GM19455 (cell line): ENCODE data around the gene KCTD6.

Experiments used
- ATAC-seq: cut with Tn5 transposase; IDR thresholded peaks from one replicate; pipeline ENCODE4 v1.9.1; 2021; ENCODE audit not compliant: unreplicated experiment

The KCTD6 gene

DNA sequence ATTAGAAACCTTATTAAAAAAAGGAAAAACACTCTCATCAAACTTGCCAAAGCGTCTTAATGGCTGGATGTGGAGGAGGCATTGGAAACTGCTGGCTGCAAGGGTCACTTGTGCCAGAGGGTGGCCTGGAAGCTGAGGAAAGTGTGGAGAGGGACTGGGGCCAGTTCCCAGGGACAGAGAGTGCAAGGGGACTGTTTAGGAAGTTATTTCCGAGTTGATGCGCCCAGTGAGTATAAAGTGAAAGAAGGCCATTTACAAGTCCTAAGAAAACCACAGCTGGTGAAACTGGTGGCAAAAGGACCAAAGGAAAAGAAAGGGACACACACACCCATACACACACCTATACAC, 7.2 kb upstream of the KCTD6 start:
- ATAC-seq = no peak

DNA sequence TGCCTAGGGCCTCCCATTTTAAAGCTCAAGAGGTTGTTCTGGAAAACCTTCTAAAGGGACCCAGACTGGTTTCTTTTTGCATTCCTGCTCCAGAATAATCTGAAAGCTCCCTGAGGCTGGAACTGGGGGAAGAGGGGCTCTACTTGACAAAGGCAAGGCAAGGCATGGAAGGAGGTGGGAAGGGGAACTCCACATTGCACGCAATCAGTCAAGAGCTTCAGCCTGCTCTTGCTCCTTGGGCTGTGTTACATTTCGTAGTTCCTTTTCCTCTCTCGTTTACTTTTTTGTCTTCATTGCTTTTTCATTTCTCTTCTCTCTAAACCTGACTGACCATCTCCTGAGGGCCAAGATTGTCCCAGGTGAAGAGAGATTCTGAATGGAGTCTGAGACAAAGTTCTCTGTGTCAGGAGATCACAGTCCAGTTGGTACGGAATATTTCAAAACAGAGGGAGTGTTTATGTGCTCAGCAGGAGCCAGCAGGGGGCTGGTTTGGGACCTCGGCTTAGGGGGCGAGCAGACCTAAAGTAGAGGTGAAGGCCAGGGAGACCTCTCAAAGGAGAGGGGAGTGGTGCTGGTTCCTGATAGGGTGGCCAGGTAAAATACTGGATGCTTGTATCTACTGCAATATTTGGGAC, 6.0 kb upstream of the KCTD6 start:
- ATAC-seq = no peak

DNA sequence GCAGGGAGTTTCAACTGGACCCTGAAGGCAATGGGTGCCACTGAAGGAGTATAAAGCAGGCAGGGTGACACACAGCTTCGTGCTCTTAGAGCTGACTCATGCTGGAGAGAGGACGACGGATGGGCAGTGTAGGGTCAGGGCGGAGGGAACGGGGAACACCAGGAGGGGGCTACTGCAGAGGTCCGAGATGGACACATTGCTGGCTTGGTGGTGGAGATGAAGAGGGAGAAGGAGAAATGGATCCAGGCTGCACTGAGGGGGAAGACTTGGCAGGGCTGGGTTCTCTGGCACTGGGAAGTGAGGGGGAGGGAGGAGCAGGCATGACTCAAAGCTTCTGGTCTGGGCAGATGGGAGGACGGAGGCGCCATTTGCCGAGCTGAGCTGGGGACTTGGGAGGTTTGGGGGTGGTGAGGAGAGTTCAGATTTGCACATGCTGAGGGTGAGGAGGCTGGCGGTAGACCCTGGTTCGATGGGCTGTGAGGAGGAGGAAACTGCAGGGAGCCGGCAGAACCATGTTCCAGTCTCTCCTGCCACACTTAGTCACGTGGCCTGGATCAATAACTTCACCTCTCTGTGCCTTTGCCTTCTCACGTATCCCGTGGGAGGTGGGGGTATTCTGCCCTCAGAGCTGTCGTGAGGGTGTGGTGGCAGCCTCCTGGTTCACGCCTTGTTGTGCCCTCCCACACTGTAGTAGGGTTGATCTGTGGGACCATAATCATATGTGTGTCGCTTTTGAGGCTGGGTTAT, 4.6 kb upstream of the KCTD6 start:
- ATAC-seq = no peak

DNA sequence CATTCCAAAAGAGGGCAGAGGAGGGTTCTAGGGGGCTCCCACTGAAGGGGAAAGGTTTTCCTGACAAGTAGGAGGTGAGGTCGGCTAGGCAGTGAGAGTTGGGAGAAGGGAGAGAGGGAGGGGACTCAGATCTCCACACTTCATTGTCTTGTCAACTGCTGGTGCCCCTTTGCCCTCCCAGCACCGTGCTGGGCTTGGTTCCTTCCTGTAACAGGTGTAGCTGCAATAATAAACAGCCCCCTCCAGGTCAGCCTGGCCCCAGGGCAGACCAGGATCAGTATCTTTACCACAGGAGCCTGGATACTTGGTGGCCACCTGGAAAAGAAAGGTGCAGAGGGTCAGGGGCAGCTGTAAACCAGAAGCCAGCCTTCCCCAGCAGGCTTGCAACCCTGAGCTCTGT, 2.9 kb upstream of the KCTD6 start:
- no peak for ATAC-seq

DNA sequence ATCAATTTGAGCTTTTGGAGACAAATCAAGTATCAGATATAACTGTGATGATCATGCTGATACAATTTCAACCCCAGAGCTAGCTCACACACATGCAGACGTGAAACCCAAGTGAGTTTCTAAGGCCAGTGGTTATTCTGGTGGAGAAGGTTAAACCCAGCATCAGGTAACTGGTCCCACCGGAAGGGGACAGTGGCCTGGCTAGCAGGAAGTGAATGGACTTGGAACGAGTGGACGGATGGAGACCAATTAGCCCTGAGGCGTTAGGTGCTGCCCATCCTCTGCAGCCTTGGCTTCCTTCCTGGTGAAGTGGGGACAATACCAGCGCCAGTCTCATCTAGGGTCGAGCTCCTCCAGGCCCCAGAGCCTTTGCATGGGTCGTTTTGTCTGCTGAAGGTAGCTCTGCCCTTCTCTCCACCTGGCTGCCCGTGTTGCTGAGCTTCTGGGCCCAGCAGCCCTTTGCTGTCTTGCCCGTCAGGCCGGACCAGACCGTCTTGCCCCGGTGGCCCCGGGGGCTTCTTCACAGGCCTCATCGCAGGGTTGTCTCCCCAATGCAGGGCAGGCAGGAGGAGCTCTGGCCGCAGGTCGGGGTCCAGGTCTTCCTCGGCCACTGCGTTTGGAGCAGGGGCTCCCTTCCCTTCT, 915 bp upstream of the KCTD6 start:
- no peak for ATAC-seq

DNA sequence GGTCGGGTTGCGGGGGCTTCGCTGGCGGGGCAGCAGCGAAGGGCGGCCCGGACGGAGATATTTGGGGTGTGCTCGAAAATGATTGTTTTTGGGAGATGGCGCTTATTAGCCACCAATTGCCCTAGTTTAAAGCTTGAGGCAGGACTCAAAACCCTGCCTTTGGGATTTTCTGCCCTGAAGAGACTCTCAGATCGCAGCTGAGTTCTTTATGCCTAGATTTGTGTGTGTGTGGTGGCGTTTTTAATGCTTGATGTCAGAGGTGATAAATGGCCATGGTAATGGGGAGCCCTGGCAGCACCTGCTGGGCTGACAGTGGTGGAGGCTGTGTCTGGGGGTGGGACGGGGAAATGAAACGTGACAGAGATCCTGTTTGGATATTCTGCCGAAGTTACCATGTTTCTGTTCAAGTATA, 604 bp downstream of the KCTD6 start:
- peak; percentile 16 for ATAC-seq

DNA sequence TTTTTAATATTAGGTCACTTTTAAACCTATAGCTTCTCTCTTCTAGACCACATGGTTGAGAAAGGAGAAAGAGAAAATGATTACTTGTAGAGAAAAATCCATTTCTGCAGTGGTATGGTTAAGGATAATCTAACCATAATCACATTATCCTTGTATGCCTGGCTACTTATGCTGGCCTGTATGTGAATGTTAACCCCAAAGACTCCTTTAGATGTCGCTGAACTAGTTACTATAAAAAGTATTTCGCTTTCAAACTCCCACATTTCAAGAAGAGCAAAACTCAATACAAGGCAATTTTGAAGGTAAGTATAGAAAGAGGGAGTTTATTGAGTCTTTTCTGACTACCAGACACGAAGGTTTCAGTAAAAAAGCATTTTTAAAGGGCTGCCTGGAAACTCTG, 2.2 kb downstream of the KCTD6 start:
- ATAC-seq = no peak

DNA sequence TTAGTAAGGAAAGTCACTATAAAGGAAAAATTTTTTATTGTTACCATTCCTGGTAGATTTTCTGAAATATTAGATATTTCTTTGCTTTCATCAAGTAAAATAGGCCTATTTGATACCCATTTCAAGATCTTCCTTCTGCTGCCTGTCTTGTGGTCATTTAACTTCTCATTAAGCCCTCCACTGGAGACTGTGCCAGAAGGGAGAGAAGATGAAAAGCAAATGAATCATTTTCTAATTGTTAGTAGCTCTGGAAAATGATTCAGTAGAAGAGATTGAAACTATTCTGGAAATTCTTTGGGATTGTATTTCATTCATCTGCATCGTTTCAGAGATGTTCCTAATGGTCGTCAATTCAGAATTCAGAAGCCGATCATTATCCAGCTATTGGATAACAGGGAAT, 3.2 kb downstream of the KCTD6 start:
- no peak for ATAC-seq

DNA sequence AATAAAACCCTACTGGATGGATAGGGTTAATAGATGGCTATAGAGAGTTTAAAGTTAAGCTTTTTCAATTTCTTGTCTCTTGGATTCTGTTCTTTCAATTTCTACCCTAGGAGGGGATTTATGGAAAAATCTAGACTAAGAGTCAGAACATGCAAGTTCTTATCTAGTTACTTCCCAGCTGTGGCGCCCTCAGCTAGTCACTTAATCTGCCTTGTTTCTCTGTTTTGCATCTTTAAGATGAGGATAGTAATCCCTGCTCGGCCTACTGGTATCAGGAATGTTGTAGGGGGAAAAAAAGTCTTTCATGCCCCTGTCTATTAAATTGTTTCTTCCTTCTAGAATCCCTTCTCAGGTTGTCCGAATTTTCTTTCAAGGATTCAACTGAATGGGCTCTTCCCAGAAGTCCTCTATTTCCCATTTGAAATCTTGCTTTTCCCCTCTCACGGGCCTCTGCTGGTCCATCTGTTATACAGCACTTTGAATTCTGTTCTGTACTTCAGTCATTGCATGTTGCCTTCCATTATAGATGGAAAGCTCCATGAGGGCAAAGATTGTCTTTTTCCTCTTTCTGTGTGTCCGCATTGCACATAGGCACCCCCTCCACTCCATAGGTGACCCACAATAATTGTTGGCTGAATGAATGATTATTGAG, 4.4 kb downstream of the KCTD6 start:
- ATAC-seq = no peak

DNA sequence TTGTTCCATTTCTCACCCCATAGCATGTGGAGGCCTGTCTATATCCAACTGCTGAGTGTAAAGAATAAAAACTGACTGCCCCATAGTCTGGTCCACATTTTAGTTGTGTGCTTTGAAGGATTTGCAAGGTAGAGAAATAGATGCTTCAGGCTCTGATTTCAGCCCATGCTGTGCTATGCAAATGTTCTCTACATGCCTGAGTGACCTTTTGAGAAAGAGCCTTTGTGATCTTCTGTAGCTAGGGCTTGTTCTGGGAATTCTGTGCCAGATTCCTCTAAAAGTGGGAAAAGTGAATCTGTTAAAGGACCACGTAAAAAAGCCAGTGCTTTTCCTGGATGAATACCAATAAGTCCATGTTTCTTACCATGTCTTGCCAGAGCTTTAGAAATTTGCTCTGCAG, 5.2 kb downstream of the KCTD6 start:
- ATAC-seq = no peak

DNA sequence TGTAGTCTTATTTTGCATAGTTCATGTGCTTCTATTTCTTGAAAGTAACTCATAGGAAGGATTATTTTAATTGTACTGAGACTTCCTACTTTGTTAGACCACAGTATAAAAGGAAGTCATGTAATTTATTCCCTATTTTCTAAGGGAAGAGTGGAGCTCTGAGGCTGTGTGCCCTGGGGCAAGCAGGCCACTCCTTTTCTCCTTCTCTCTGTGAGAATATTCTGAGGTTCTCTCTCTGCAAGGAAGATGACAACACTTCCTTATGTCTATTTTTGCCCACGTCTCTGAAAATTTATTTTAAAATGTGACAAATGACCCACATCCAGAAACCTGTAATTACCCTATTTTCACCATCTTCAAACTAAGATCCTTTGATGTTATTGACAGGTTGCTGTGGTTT, 11.0 kb downstream of the KCTD6 start:
- ATAC-seq = no peak

DNA sequence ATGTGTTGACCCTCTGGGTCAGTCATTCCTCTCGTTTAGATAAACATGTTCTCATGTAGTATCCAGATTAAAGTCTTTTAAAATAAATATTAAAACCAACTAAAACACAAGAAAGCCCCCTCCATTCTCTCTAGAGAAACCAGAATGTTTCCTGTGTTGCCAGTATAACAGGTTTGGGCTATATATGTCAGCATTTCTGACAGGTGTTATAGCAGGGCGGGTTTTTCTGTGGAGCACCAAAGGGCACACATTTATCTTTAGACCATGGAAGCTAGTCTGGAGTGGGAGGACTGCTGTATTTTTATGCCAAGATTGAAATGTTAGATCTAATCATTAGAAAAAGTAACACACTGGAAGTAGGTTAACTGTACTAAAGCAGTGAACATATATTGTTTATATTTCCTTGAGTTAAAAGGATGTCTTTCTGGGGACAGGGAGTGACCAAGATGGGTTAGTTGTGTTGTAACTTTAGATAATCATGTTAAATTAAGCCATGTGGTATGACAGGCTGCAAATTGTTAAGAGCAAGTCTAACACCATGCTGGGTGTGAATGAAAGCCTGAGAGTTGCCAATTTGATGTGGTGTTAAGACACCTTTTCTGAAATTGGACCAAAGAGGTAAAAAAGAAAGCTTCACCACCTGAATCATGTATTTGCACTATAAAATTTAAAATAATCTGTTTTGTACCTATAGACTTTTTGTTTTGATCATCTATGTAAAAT, 15.6 kb downstream of the KCTD6 start:
- ATAC-seq = no peak

DNA sequence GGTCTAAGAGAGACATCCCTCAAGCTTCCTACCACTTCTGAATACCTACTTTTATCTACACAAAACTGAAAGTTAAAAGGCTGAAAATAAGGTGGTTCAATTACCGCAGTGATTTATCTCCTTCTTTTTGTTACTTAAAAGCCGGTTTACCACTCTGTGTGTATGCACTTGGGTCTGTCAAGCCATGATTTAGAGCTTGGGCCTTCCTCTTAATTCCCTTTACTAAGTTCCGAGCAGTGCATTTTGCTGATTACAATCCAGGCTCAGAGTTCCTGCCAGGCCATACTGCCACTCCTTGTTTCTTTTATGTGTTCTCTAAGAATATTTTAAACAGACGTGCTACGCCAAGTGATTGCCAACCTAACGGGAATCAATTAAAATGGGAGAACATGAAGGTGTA, 16.5 kb downstream of the KCTD6 start:
- no peak for ATAC-seq

DNA sequence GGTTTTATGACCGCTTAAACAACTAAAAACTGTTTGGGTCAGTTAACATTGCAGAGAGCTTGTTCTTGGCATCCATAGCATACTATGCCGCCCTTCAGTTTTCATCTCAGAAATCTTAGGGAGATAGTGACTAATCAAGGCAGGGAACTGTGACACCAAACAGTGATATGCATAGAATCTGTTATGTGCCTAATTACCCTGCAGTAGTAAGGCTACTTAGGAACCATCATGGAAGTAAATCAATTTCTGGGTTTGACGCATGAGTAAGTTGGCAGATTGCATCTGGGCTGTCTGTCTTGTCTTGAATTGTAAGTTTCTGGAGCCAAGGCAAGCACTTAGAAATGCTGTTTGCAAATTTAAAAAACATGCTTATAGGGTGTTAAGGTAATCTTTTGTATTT, 22.5 kb downstream of the KCTD6 start:
- ATAC-seq = no peak

DNA sequence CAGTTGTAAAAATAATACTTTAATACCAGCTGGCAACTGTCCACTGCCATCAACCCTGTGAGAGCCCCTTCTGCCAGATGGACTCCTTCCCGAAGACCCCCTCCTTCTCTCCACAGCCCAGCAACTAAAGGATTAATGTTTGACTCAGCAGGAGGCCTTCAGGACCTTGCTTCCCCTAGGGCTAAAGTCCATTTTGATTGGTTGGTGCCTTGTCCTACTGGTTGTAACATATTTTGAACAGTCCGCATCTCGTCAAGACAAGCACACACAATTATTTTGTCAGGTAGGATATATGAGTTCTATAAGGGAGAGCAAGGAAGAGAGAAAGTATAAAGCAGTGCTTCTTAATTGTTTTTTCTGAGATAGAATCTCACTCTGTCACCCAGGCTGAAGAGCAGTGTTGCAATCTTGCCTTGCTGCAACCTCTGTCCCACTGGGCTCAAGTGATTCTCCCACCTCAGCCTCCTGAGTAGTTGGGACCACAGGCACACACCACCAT, 26.4 kb downstream of the KCTD6 start:
- ATAC-seq = no peak

DNA sequence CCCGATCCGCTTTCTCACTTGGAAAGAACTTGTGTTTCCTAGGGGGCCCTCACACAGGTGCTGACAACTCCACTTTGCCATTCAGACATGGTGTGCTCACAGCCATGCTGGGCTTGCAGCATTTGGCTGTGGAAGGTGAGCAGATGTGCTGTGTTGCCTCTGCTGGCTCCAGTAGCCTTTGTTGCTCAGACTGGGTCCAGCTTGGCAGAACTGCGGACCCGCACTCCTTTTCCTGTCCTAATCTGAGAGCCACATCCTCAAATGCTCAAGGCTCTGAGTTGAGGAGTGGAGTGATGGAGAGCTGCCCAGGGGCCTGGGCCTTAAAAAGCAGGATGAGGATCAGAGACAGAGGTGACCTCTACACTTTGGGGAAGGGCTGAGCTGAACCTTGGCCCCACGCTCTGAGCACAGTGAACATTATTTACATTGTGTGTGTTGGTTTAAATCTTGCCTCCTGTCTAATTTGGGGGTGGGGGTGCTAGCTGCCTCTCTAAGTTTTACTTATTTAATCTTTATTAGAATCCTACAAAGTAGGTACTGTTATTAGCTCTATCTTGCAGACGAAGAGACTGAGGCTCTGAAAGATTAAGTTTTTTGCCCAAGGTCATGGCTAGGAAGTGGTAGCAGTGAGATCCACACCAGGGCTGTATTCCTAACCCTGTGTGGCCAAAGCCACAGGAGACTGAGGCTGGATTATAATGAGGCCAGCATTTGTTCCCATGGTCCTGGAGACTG, 27.9 kb downstream of the KCTD6 start:
- no peak for ATAC-seq

DNA sequence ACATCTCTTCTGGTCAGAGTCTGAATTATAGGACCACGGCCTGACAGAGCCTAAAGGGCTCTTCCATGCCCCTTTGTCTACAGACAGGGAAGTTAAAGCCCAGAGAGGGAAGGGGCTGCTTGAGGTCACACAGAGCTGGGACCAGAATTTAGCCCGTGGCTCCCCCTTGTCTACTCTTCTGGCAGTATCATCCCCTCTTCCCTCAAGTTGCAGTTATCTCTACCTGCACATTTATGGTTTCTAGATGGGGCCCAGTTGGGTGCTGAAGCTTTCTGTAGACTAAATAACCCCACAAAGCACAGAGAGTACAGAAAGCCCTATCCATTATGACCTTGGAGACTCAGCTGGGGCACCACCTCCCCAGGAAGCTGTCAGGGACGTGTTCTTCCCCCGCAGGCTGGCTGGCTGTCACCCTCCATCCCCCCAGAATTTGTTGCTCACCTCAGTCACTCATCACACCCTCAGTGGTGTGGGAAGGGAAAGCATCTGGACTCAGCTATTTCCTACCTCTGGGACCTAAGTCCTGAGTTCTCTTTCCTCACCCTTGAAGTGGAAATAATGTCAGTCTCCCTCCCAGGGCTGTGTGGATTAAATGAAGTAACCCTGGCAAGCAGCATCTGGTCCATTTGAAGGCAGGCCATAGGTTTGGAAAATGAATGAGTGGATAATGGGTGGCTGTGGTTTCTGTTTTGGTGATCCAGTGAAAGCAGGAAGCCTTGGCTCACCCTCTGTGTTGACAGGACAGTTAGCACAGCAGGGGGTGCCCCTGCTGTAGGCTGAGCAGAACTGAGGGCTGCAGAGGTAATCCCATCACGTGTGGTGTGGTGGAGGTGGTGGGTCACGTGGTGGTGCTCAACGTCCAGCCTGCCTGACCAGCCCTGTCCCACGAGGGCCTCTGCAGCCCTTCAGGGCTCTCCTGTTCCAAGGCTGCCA, 28.8 kb downstream of the KCTD6 start:
- no peak for ATAC-seq

DNA sequence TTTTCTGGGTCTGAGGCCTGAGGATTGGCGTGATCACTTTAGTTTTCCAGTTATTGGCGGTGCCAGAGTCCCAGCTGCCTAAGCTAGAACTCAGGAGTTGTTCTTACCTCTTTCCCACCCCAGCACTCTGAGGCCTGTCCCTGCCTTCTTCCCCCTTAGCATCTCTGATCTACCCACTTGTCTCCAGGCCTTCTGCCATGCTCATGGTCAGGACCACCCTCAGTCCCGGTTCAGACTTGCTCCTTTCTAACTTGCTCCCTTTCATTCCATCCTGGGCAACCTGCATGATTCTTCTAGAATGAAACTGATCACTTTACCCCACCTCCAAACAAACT, 29.4 kb downstream of the KCTD6 start:
- ATAC-seq = no peak

DNA sequence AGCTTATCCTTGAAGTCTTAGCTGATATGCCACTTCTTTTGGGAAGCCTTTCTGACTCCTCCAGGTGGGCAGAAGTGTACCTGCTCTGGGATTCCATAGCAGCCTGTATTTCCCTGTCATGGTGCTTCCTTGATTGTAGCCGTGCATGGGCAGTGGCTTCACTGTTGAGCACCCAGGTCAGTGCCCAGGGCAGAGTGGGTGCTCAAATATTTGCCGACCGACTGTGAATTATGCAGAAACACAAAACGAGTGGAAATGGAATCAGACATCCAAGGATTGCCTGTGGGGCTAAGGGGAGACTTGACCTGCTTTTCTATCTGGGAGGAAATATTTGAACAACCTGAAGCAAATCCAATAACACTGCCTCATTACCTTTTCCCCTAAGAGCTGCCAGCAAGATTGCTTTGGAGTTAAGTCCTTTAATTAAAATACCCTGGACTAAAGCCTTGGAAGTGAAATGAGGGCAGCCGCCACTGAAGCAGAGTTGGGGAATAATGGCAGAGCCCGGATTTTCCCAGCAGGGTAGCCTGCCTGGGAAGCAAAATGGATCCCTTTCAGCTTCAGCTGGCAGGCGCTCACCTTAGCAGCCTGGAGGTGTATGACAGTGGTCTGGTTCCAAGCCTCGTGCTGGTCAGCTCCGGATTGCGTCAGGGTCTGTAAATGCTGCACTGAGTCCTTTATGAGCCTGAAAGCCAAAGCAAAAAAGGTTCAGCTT, 30.2 kb downstream of the KCTD6 start:
- no peak for ATAC-seq
